IMR-90 (cell line): Measurements from ENCODE around the gene VAC14.

Experiments used
- POLR2A ChIP-seq: IDR thresholded peaks from 2 replicates; pipeline ENCODE4 v1.6.1; 2012; ENCODE audit warnings: mild to moderate bottlenecking, low read depth, low read length
- RFX5 ChIP-seq: IDR thresholded peaks from 2 replicates; pipeline ENCODE4 v1.8.0; 2012; ENCODE audit warnings: low read depth, mild to moderate bottlenecking, low read length, moderate library complexity
- SMC3 ChIP-seq: fragments of 150-350 bp; IDR thresholded peaks from 2 replicates; pipeline ENCODE4 v1.6.1; 2016; ENCODE audit warnings: low read depth, mild to moderate bottlenecking, antibody characterized with exemption, low read length, moderate library complexity
- TF ChIP-seq, protein P1 (sequence below): conservative IDR thresholded peaks from 2 replicates; pipeline ENCODE4 v1.5.1; 2012; ENCODE audit warnings: mild to moderate bottlenecking, low read depth, low read length, improper control_type of control experiment
- TF ChIP-seq, protein P2 (sequence below): fragments of 150-350 bp; IDR thresholded peaks from 2 replicates; pipeline ENCODE4 v1.6.1; 2017; ENCODE audit warnings: mild to moderate bottlenecking, antibody characterized with exemption, low read length, low read depth

GRCh38 chr16:70682239-70683145 lies 118.5 kb downstream of the VAC14 start:
- TF ChIP-seq, protein P1, sequence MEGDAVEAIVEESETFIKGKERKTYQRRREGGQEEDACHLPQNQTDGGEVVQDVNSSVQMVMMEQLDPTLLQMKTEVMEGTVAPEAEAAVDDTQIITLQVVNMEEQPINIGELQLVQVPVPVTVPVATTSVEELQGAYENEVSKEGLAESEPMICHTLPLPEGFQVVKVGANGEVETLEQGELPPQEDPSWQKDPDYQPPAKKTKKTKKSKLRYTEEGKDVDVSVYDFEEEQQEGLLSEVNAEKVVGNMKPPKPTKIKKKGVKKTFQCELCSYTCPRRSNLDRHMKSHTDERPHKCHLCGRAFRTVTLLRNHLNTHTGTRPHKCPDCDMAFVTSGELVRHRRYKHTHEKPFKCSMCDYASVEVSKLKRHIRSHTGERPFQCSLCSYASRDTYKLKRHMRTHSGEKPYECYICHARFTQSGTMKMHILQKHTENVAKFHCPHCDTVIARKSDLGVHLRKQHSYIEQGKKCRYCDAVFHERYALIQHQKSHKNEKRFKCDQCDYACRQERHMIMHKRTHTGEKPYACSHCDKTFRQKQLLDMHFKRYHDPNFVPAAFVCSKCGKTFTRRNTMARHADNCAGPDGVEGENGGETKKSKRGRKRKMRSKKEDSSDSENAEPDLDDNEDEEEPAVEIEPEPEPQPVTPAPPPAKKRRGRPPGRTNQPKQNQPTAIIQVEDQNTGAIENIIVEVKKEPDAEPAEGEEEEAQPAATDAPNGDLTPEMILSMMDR: no peak
- no peak for TF ChIP-seq SMC3
- TF ChIP-seq, protein P2, sequence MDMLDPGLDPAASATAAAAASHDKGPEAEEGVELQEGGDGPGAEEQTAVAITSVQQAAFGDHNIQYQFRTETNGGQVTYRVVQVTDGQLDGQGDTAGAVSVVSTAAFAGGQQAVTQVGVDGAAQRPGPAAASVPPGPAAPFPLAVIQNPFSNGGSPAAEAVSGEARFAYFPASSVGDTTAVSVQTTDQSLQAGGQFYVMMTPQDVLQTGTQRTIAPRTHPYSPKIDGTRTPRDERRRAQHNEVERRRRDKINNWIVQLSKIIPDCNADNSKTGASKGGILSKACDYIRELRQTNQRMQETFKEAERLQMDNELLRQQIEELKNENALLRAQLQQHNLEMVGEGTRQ: no peak
- TF ChIP-seq POLR2A: no peak
- TF ChIP-seq RFX5: no peak
